ENCODE measurements around the gene UFSP2. TPM values are rescaled to one million over a fixed set of nuclear protein-coding genes. Genes with fewer than 3 reads are reported as not detected.

Gene UFSP2
- polyA plus RNA-seq, 1 donor (not counting 4 experiments of a cell fraction or from before 2014, with no cell fraction given), result 41.7 TPM

GRCh38 chr4:185379326-185380295 is 46.2 kb downstream of the UFSP2 start:
- TF ChIP-seq, protein P1, sequence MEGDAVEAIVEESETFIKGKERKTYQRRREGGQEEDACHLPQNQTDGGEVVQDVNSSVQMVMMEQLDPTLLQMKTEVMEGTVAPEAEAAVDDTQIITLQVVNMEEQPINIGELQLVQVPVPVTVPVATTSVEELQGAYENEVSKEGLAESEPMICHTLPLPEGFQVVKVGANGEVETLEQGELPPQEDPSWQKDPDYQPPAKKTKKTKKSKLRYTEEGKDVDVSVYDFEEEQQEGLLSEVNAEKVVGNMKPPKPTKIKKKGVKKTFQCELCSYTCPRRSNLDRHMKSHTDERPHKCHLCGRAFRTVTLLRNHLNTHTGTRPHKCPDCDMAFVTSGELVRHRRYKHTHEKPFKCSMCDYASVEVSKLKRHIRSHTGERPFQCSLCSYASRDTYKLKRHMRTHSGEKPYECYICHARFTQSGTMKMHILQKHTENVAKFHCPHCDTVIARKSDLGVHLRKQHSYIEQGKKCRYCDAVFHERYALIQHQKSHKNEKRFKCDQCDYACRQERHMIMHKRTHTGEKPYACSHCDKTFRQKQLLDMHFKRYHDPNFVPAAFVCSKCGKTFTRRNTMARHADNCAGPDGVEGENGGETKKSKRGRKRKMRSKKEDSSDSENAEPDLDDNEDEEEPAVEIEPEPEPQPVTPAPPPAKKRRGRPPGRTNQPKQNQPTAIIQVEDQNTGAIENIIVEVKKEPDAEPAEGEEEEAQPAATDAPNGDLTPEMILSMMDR (optimal IDR thresholded peaks at IDR 0.05 in 1 of 3, IDR thresholded peaks at IDR 0.05 in 1 of 3, conservative IDR thresholded peaks at IDR 0.05 in 1 of 3; ENCODE audit: extremely low read depth in 1 of 3, insufficient read depth in 2 of 3, low read length in 3 of 3), result no peak
- TF ChIP-seq EZH2 (IDR thresholded peaks at IDR 0.05; ENCODE audit: low read length), result no peak
- H3K9me3 ChIP-seq (ENCODE audit: control insufficient read depth, low read depth, low read length), result no peaks in the 10 kb centered on the region
- H3K27ac ChIP-seq (ENCODE audit: control insufficient read depth, insufficient read depth, low read length), result no peak overlapping the region
- H3K4me1 ChIP-seq (ENCODE audit: control insufficient read depth, extremely low read depth, insufficient read depth, low read length), result peaks cover 8% of the 10 kb centered on the region
- H3K79me2 ChIP-seq (ENCODE audit: control insufficient read depth, insufficient read depth, low read length), result no peaks in the 10 kb centered on the region
- DNase-seq (ENCODE audit: low read depth, low spot score) (no peak), FAIRE-seq (no peak)
- no peak overlapping the region for H2AFZ ChIP-seq (ENCODE audit: control insufficient read depth, low read length)
- H3K27me3 ChIP-seq (ENCODE audit: control insufficient read depth, extremely low read depth, insufficient read depth, low read length), result no peaks in the 10 kb centered on the region
- H4K20me1 ChIP-seq (ENCODE audit: control insufficient read depth, extremely low read depth, insufficient read depth, low read length), result no peaks in the 10 kb centered on the region
- H3K9ac ChIP-seq (ENCODE audit: control insufficient read depth, extremely low read depth, insufficient read depth, low read length), result no peak overlapping the region
- dilution Hi-C loops (cut with MboI; ENCODE audit: extremely low pct_ligation_motif_present, low sequenced_read_pairs), result no loop called here
- no peak overlapping the region for H3K4me2 ChIP-seq (ENCODE audit: control insufficient read depth, extremely low read depth, insufficient read depth, low read depth, low read length)
- H3K4me3 ChIP-seq (ENCODE audit: control insufficient read depth in 2 of 3, extremely low read depth in 1 of 3, insufficient read depth in 2 of 3, low read depth in 1 of 3, low read length in 3 of 3), result no peak overlapping the region
- H3K9me1 ChIP-seq (ENCODE audit: control insufficient read depth, extremely low read depth, insufficient read depth, low read length), result no peaks in the 10 kb centered on the region
- peaks cover 0 to 4% of the 10 kb centered on the region in 2 experiments for H3K36me3 ChIP-seq (ENCODE audit: control insufficient read depth in 2 of 2, extremely low read depth in 1 of 2, insufficient read depth in 2 of 2, low read length in 2 of 2)

DNA sequence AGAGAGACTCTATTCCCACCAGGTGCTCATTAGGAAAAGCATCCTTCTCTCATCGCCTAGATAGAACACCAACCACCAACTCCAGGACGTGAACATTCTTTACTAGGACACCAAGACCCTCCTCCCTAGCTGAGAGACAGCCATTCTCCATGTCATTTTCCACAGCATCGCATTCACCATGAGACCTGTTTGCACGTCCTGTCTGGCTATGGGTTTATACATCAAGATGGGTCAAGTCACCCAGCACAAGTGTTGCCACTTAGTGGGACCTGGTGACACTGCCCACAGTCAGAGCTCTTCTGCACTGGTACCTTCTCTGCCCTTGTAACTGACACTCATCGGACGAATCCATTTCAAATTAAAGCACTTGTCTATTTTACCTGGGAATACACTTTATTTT is 47.5 kb downstream of the UFSP2 start:
- no peak overlapping the region for H3K9ac ChIP-seq (ENCODE audit: control insufficient read depth, extremely low read depth, insufficient read depth, low read length)
- no peak overlapping the region for H3K4me3 ChIP-seq (ENCODE audit: control insufficient read depth in 2 of 3, extremely low read depth in 1 of 3, insufficient read depth in 2 of 3, low read depth in 1 of 3, low read length in 3 of 3)
- no peak for DNase-seq (ENCODE audit: low read depth, low spot score)
- no peaks in the 10 kb centered on the region for H3K27me3 ChIP-seq (ENCODE audit: control insufficient read depth, extremely low read depth, insufficient read depth, low read length)
- H3K79me2 ChIP-seq (ENCODE audit: control insufficient read depth, insufficient read depth, low read length), result no peaks in the 10 kb centered on the region
- H3K4me1 ChIP-seq (ENCODE audit: control insufficient read depth, extremely low read depth, insufficient read depth, low read length), result peaks cover 1% of the 10 kb centered on the region
- no peak overlapping the region for H3K4me2 ChIP-seq (ENCODE audit: control insufficient read depth, extremely low read depth, insufficient read depth, low read depth, low read length)
- no peak overlapping the region for H2AFZ ChIP-seq (ENCODE audit: control insufficient read depth, low read length)
- H3K9me3 ChIP-seq (ENCODE audit: control insufficient read depth, low read depth, low read length), result no peaks in the 10 kb centered on the region
- H3K36me3 ChIP-seq (ENCODE audit: control insufficient read depth in 2 of 2, extremely low read depth in 1 of 2, insufficient read depth in 2 of 2, low read length in 2 of 2), result peaks cover 0 to 4% of the 10 kb centered on the region in 2 experiments
- no peak for FAIRE-seq
- no peak overlapping the region for H3K27ac ChIP-seq (ENCODE audit: control insufficient read depth, insufficient read depth, low read length)
- dilution Hi-C loops (cut with MboI; ENCODE audit: extremely low pct_ligation_motif_present, low sequenced_read_pairs), result no loop called here
- H3K9me1 ChIP-seq (ENCODE audit: control insufficient read depth, extremely low read depth, insufficient read depth, low read length), result no peaks in the 10 kb centered on the region
- TF ChIP-seq, protein P1 (optimal IDR thresholded peaks at IDR 0.05 in 1 of 3, IDR thresholded peaks at IDR 0.05 in 1 of 3, conservative IDR thresholded peaks at IDR 0.05 in 1 of 3; ENCODE audit: extremely low read depth in 1 of 3, insufficient read depth in 2 of 3, low read length in 3 of 3), result no peak
- TF ChIP-seq EZH2 (IDR thresholded peaks at IDR 0.05; ENCODE audit: low read length), result no peak
- H4K20me1 ChIP-seq (ENCODE audit: control insufficient read depth, extremely low read depth, insufficient read depth, low read length), result no peaks in the 10 kb centered on the region

Data from keratinocyte (primary cell).